GM21786 (cell line): ENCODE results near the gene ABCB8.
A peak's percentile ranks its signal among the peaks of the same experiment; 100 is the strongest.

ENCODE experiments used
- ATAC-seq: cut with Tn5 transposase; IDR thresholded peaks from one replicate; pipeline ENCODE4 v1.9.1; 2021; ENCODE audit not compliant: unreplicated experiment

Gene ABCB8

GRCh38 chr7:151028131-151028947 lies at the start of gene ABCB8:
Gene ABCB8 (plus strand): TSS chr7:151028450. CDS start chr7:151028516, 66 bp downstream.
- ATAC-seq: peak; percentile 97

DNA sequence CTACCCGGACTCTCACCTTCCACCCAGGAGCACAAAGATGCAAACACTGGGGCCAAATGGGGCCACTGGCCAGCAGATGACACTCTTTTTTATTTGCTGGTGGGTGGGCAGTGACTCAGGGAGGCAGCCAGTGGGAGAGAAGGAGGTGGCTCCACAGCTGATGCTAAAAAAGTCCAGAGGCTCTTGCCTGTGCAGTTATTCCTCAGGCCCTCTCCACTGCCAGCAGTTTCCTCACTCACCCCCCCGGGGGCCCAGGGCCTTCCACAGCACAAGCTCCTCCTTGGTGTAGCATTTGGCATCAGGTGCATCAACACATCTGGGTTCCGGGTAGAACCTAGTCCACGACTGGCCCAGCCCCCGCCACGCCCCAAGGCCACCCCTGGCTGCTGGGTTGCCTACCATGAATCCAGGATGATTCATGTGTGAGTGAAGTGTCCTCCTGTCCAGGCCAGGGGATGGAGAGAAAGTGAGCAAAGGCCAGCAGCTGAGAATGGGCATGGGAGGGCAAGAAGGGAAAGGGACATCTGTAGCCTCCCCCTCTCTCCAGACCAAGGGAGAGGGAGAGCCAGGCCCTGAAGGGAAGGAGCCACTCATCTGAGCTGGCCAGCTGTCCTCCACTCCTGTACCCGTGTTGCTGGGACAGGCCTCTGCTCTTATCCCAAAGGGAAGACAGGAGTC lies 48.4 kb upstream of the ABCB8 start:
- no peak for ATAC-seq

DNA sequence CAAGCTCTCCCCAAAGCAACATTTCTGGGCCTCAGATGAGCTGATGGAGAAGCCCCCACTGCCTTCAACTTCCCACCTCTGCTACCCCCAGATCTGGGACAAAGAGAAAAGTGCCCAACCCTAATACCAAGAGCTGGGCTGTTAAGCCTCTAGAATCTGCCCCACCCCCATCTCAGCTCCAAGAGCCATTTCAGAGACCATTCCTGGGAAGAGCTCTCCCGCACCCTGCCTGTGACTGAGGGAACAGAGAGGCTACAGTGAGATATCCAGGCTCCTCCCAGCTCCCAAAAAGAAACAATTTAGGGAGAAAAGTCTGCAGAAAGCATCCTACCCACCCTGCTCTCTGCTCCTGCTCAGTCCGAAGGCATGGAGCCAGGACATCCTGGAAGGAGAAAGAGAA lies 47.6 kb upstream of the ABCB8 start:
- no peak for ATAC-seq

DNA sequence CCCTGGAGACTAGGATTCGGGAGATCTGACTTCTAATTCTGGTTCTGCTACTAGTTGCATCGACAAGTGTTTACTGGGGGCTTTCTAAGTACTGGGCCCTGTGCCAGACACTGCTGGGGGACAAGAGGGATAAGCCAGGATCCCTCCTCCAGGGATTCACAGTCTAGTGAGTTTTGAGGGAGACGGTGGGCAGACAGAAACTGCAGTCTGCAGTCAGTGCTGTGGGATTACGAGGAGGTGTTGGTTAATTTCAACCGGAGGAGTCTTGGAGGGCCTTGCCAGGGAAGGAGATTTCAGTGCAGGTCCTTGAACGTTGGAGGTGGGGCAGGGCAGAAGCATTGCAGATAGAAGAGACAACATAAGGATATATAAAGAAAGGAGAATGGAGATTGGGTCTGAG lies 46.6 kb upstream of the ABCB8 start:
- no peak for ATAC-seq

- ATAC-seq: no peak
Measured at GRCh38 chr7:150982351-150982750, 45.9 kb upstream of the ABCB8 start.

DNA sequence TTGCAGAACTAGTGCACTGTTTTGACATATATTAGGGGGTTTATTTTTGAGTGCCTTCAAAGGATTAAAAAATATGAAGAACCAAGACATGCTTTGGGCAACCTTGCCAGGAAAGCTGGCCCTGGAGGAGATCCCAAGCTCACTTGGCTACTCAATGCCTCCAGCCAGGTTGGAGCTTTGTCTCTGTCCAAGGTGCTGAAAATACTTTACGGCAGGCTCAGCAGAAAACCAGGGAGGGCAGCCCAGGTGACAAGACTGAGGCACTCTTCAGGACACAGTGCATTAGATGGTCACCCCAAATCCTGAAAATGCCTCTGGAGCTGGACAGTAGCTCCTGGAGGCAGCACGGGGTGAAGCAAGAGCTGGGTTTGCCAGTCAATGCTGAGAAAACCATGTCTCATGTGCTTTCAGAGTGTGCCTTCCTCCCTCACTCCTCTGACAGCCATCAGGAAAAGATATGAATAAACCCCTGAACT lies 44.3 kb upstream of the ABCB8 start:
- ATAC-seq: no peak

- peak; percentile 52 for ATAC-seq
Measured at GRCh38 chr7:150986099-150986512, 42.1 kb upstream of the ABCB8 start.

- ATAC-seq: no peak
Measured at GRCh38 chr7:150986556-150986955, 41.7 kb upstream of the ABCB8 start.

- no peak for ATAC-seq
Measured at GRCh38 chr7:150988230-150989226, 39.7 kb upstream of the ABCB8 start.

DNA sequence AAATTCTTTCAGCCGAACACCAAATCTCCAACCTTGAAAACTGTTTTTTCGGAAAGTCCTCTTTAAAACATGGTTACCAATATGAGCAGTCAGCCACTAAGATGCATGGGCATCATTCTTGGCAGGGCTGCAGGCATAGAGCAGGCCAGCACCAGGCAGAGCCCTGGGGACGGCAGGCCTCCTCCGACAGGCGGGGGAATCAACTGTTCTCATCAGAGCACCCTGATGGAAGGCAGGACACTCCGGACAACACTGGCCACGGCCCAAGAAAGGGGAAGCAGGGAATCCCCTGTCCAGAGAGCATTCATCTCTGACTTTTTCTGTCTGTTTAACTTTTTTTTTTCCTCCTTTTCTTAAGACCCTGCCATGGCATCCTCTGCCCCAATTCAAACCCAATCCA lies 38.8 kb upstream of the ABCB8 start:
- ATAC-seq: no peak

DNA sequence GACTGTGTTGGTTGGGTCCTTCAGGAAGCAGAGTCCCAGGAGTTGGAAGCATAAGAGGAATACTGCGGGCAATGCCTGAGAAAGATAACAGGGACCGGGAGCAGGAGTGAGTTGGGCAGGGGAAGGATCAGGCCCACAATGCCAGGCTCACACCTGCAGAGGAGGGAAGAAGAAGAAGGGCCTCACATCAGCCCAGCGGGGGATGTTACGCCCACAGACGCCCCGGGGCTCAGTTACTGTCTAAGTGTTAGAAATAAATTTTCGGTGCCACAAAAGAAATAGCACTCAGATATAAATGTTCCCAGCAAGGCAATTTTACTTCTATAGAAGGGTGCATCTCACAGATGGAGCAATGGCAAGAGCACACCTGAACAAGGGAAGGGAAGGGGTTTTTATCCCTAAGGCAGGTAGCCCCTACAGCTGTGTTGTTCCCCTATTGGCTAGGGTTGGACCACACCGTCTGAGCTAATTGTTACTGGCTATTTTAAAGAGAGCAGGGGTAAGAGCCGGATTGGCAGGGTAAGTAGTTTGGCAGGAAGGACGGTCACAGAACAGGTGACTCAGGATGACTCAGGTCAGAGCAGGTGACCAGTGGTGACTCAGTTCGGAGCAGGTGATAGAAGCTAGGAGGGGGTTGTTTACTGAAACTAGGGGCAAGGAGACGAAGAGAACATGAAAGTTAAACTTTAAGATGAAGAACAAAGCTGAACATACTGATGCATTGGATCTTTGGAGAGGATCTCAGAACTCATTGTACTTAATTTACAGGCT lies 37.6 kb upstream of the ABCB8 start, which contains the start of gene NOS3:
Gene NOS3, plus strand, starts transcription at position 602 of the 771 bp plus-strand sequence. CDS start 2,787 bp downstream, outside the sequence.
- no peak for ATAC-seq

DNA sequence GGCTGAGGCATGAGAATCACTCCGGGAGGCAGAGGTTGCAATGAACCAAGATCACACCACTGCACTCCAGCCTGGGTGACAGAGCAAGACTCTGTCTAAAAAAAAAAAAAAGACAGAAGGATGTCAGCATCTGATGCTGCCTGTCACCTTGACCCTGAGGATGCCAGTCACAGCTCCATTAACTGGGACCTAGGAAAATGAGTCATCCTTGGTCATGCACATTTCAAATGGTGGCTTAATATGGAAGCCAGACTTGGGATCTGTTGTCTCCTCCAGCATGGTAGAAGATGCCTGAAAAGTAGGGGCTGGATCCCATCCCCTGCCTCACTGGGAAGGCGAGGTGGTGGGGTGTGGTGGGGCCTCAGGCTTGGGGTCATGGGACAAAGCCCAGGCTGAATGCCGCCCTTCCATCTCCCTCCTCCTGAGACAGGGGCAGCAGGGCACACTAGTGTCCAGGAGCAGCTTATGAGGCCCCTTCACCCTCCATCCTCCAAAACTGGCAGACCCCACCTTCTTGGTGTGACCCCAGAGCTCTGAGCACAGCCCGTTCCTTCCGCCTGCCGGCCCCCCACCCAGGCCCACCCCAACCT lies 36.1 kb upstream of the ABCB8 start:
- ATAC-seq: no peak

- peak; percentile 63 for ATAC-seq
Measured at GRCh38 chr7:150992833-150993302, 35.4 kb upstream of the ABCB8 start.

DNA sequence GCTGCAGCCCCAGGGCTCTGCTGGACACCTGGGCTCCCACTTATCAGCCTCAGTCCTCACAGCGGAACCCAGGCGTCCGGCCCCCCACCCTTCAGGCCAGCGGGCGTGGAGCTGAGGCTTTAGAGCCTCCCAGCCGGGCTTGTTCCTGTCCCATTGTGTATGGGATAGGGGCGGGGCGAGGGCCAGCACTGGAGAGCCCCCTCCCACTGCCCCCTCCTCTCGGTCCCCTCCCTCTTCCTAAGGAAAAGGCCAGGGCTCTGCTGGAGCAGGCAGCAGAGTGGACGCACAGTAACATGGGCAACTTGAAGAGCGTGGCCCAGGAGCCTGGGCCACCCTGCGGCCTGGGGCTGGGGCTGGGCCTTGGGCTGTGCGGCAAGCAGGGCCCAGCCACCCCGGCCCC lies 34.7 kb upstream of the ABCB8 start:
- no peak for ATAC-seq

DNA sequence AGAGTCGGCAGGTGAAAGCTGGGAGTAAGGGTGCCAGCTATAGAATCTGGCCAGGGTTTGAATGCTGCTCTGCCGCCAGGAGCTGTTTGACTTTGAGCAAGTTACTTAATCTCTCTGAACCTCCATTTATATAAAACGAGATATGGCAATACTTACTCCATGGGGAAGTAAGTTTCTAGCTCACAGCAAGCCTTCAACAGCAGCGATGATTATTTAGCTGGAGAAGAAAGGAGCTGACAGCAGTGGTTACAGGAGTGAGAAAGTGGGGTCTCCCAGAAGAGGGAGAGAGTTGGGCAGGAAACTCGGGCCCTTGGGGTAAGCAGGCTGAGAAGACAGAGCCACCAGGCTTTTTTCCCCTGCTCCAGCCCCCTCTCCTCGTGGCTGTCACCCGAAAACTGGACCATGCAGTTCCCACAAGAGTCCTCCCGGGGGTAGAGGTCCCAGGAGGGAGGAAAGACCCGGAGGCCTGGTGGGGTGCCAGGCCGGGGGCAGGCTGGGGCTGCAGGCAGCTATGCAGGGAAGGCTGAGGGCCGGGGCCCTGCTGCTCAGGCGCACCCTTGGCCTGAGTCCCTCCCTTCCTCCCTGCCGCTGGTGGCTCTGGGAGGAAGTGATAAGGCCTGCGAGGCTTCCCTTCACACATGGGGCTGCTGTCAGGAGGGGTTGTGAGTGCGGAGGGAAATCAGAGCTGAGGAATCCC lies 34.0 kb upstream of the ABCB8 start:
- ATAC-seq: no peak

- ATAC-seq: no peak
Measured at GRCh38 chr7:150994838-150995510, 33.3 kb upstream of the ABCB8 start.

GRCh38 chr7:150996376-150997074 lies 31.7 kb upstream of the ABCB8 start:
- no peak for ATAC-seq

- no peak for ATAC-seq
Measured at GRCh38 chr7:150997075-150997511, 31.2 kb upstream of the ABCB8 start.
